PC-9 (cell line): ENCODE data around the gene SLC25A34. TPM values are rescaled to one million over a fixed set of nuclear protein-coding genes. Genes with fewer than 3 reads are reported as not detected.

Source experiments
- BruUV-seq: library from RNA; stranded (reverse); fragments of 400-500 nt; replicated peaks from 2 replicates; lab custom pipeline; 2021; lab: Mats Ljungman, UMichigan
- CTCF ChIA-PET: fragments of 300-600 bp; sonication (Branson Sonifier 250); formaldehyde crosslinking; loops from one replicate; lab custom pipeline; 2022; ENCODE audit warnings: antibody characterized with exemption; lab: Charles Lee
- POLR2A ChIA-PET: fragments of 300-600 bp; sonication (Branson Sonifier 250); formaldehyde crosslinking; loops from one replicate; lab custom pipeline; 2022; ENCODE audit warnings: antibody characterized with exemption; ENCODE audit not compliant: unreplicated experiment; lab: Charles Lee
- DNase-seq, 2 experiments: peaks; one replicate each; pipeline versions ENCODE4 v3.0.0 to v3.0.0-alpha.2; 2015 to 2022; ENCODE audit warnings: mixed read lengths in 1 of 2
- H2AFZ ChIP-seq: fragments of 200-600 bp; sonication (generic); 2 replicates; pipeline ENCODE4 v1.8.1; 2017; ENCODE audit warnings: antibody characterized with exemption
- H3F3A ChIP-seq: fragments of 200-600 bp; sonication (generic); 2 replicates; pipeline ENCODE4 v1.8.1; 2017; ENCODE audit warnings: antibody characterized with exemption, mild to moderate bottlenecking, low read depth; ENCODE audit not compliant: insufficient read depth
- H3K27ac ChIP-seq: fragments of 200-600 bp; sonication (generic); 2 replicates; pipeline ENCODE4 v1.6.1; 2016; ENCODE audit warnings: mixed run types
- H3K27me3 ChIP-seq: fragments of 200-600 bp; sonication (generic); 2 replicates; pipeline ENCODE4 v1.6.1; 2016; ENCODE audit warnings: low read depth, mixed run types; ENCODE audit not compliant: insufficient read depth
- H3K36me3 ChIP-seq: fragments of 200-600 bp; sonication (generic); 2 replicates; pipeline ENCODE4 v1.6.1; 2016; ENCODE audit warnings: low read depth, mixed run types
- H3K4me1 ChIP-seq: fragments of 200-600 bp; sonication (generic); replicated peaks from 2 replicates; pipeline ENCODE4 v1.6.1; 2016; ENCODE audit warnings: mixed run types; ENCODE audit not compliant: insufficient read depth
- H3K4me2 ChIP-seq: fragments of 200-600 bp; sonication (generic); 2 replicates; pipeline ENCODE4 v1.6.1; 2017; ENCODE audit warnings: mixed run types
- H3K4me3 ChIP-seq: fragments of 200-600 bp; sonication (generic); 2 replicates; pipeline ENCODE4 v1.6.1; 2016; ENCODE audit warnings: mixed run types
- H3K79me2 ChIP-seq: fragments of 200-600 bp; sonication (generic); 2 replicates; pipeline ENCODE4 v1.6.1; 2017; ENCODE audit warnings: low read depth, mixed run types
- H3K9me2 ChIP-seq: fragments of 200-600 bp; sonication (generic); 2 replicates; pipeline ENCODE4 v1.8.1; 2017; ENCODE audit warnings: mild to moderate bottlenecking; ENCODE audit not compliant: insufficient read depth
- H3K9me3 ChIP-seq: fragments of 200-600 bp; sonication (generic); 2 replicates; pipeline ENCODE4 v1.8.1; 2016; ENCODE audit warnings: low read depth; ENCODE audit not compliant: insufficient read depth
- H4K20me1 ChIP-seq: fragments of 200-600 bp; sonication (generic); 2 replicates; pipeline ENCODE4 v1.8.1; 2017; ENCODE audit not compliant: insufficient read depth
- EZH2 ChIP-seq: fragments of 200-600 bp; sonication (generic); IDR thresholded peaks from 2 replicates; pipeline ENCODE4 v1.8.0; 2017; ENCODE audit warnings: antibody characterized with exemption, low read depth
- intact Hi-C: fragments of 100-400 bp; cut with micrococcal nuclease; formaldehyde crosslinking; loops from one replicate; pipeline ENCODE4 v1.10.0; 2022; ENCODE audit not compliant: unreplicated experiment
- total RNA-seq: library from RNA; stranded (reverse); gene quantifications from 2 replicates; pipeline ENCODE4 v1.2.3, GENCODE V29; 2021
- TF ChIP-seq, protein P1 (sequence below): fragments of 200-600 bp; sonication (generic); conservative IDR thresholded peaks from 2 replicates; pipeline ENCODE4 v1.6.1; 2017; ENCODE audit warnings: mixed run types, antibody characterized with exemption, mild to moderate bottlenecking, moderate library complexity

The SLC25A34 gene
- total RNA-seq, 1 experiment from 2014 or later, result 1.7 TPM

GRCh38 chr1:15732686-15733081 is 3.4 kb upstream of the SLC25A34 start:
- intact Hi-C loops, result no loop called here
- Histone ChIP-seq H3K4me2 (no peak overlapping the region), H3K27ac (no peak overlapping the region), H2AFZ (no peak overlapping the region), H3K36me3 (no peaks in the 10 kb centered on the region), H3K9me2 (no peaks in the 10 kb centered on the region), H4K20me1 (no peaks in the 10 kb centered on the region), H3K4me1 (no peaks in the 10 kb centered on the region), H3K9me3 (no peaks in the 10 kb centered on the region), H3F3A (no peaks in the 10 kb centered on the region), H3K4me3 (no peak overlapping the region), H3K27me3 (no peaks in the 10 kb centered on the region), H3K79me2 (no peaks in the 10 kb centered on the region)
- no TSS peak for BruUV-seq
- TF ChIP-seq EZH2, result no peak
- TF ChIP-seq, protein P1, sequence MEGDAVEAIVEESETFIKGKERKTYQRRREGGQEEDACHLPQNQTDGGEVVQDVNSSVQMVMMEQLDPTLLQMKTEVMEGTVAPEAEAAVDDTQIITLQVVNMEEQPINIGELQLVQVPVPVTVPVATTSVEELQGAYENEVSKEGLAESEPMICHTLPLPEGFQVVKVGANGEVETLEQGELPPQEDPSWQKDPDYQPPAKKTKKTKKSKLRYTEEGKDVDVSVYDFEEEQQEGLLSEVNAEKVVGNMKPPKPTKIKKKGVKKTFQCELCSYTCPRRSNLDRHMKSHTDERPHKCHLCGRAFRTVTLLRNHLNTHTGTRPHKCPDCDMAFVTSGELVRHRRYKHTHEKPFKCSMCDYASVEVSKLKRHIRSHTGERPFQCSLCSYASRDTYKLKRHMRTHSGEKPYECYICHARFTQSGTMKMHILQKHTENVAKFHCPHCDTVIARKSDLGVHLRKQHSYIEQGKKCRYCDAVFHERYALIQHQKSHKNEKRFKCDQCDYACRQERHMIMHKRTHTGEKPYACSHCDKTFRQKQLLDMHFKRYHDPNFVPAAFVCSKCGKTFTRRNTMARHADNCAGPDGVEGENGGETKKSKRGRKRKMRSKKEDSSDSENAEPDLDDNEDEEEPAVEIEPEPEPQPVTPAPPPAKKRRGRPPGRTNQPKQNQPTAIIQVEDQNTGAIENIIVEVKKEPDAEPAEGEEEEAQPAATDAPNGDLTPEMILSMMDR, result no peak
- POLR2A ChIA-PET, result no interaction called here
- no peak for DNase-seq
- CTCF ChIA-PET, result interaction anchor here (1.0 kb wide), 1 partner anchor 77 kb away, joined by 3 read pairs; no protein-coding TSS in a partner anchor

GRCh38 chr1:15733218-15733725 is 2.8 kb upstream of the SLC25A34 start:
- H3K79me2 ChIP-seq, result no peaks in the 10 kb centered on the region
- no peaks in the 10 kb centered on the region for H3K4me1 ChIP-seq
- no peak for DNase-seq
- no peaks in the 10 kb centered on the region for H3K9me2 ChIP-seq
- H3K27me3 ChIP-seq, result no peaks in the 10 kb centered on the region
- CTCF ChIA-PET, result no interaction called here
- no TSS peak for BruUV-seq
- intact Hi-C loops, result no loop called here
- TF ChIP-seq EZH2, result no peak
- TF ChIP-seq, protein P1, result no peak
- no peak overlapping the region for H3K4me3 ChIP-seq
- no peak overlapping the region for H3K27ac ChIP-seq
- no peaks in the 10 kb centered on the region for H3K9me3 ChIP-seq
- POLR2A ChIA-PET, result no interaction called here
- H3F3A ChIP-seq, result no peaks in the 10 kb centered on the region
- H2AFZ ChIP-seq, result no peak overlapping the region
- no peak overlapping the region for H3K4me2 ChIP-seq
- H3K36me3 ChIP-seq, result no peaks in the 10 kb centered on the region
- no peaks in the 10 kb centered on the region for H4K20me1 ChIP-seq

DNA sequence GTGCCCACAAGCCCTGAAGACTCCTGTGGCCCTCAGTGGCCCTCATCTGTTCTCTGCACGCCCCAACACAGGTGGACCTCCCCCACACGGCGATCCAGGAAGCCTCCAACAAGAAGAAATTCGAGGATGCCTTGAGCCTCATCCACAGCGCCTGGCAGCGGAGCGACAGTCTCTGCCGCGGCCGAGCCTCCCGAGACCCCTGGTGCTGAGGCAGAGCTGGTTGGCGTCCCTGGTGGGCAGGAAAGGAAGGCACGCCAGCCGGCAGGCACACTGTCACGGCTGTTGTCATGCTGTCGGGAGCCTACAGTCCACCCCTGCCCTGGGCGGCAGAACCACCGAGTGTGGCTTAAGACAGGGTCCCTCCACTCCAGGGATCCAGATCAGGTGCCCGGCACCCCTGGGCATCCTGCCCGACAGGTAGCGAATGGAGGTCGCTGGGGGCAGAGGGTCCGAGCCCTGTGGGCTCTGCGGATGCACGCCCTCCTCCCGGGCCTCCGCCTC is 2.3 kb upstream of the SLC25A34 start:
- ChIA-PET CTCF (no interaction called here), POLR2A (no interaction called here)
- H3K9me3 ChIP-seq, result no peaks in the 10 kb centered on the region
- H4K20me1 ChIP-seq, result no peaks in the 10 kb centered on the region
- no TSS peak for BruUV-seq
- no peak overlapping the region for H3K27ac ChIP-seq
- H3K9me2 ChIP-seq, result no peaks in the 10 kb centered on the region
- H3K4me3 ChIP-seq, result no peak overlapping the region
- H3F3A ChIP-seq, result no peaks in the 10 kb centered on the region
- no peak overlapping the region for H3K4me2 ChIP-seq
- no peaks in the 10 kb centered on the region for H3K4me1 ChIP-seq
- no peak for TF ChIP-seq EZH2
- TF ChIP-seq, protein P1, result no peak
- H2AFZ ChIP-seq, result no peak overlapping the region
- H3K79me2 ChIP-seq, result no peaks in the 10 kb centered on the region
- H3K27me3 ChIP-seq, result no peaks in the 10 kb centered on the region
- DNase-seq, result no peak
- H3K36me3 ChIP-seq, result no peaks in the 10 kb centered on the region
- intact Hi-C loops, result no loop called here
